Measurements from ENCODE around the gene KRT3. TPM values are rescaled to one million over a fixed set of nuclear protein-coding genes. Genes with fewer than 3 reads are reported as not detected.
"Not testable (repeated sequence)": the region's sequence is repeated elsewhere in the genome, so short reads cannot be mapped to it uniquely, and the experiment has no call there.

KRT3 gene
- total and polyA plus RNA-seq, 2 donors (not counting 1 experiment from before 2014, with no cell fraction given): not detected

DNA sequence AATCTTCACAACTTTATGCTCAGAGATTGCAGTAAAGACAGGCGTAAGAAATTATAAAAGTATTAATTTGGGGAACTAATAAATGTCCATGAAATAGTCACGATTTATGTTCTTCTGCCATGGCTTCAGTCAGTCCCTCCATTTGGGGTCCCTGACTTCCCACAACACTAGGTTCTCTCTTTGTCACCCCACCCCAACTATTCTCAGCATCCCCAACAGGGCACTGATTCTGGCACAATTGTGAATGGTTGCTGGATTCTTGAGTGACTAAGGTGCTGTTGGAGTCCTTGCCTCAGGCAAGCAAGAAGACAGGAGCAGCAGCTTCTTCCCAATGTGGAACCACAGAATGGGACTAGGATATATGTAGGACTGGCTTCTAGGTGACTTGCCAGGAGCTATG lies 34.1 kb downstream of the KRT3 start:
- no CpG with 5 or more reads among the region's 2 CpGs for WGBS (ENCODE audit: insufficient coverage)
- Histone ChIP-seq H3K4me3 (ENCODE audit: control extremely low read depth in 1 of 5, extremely low read depth in 1 of 5, insufficient read depth in 1 of 5, low read depth in 2 of 5, low read length in 4 of 5) (no peak overlapping the region), H4K20me1 (ENCODE audit: control insufficient read depth, insufficient read depth, low read length, poor library complexity, severe bottlenecking) (no peaks in the 10 kb centered on the region), H3K27me3 (replicated peaks in 1 of 4; ENCODE audit: control extremely low read depth in 1 of 4, control insufficient read depth in 3 of 4, insufficient read depth in 4 of 4, low read length in 3 of 4) (peaks cover 0 to 10% (median 2%) of the 10 kb centered on the region in 4 experiments), H3K4me1 (ENCODE audit: control insufficient read depth in 2 of 2, insufficient read depth in 2 of 2, low read length in 2 of 2) (no peaks in the 10 kb centered on the region), H3K27ac (ENCODE audit: low read length in 2 of 2) (no peak overlapping the region), H3K9me3 (ENCODE audit: control extremely low read depth in 1 of 3, control insufficient read depth in 2 of 3, insufficient read depth in 1 of 3, low read length in 2 of 3) (peaks cover 0 to 24% (median 16%) of the 10 kb centered on the region in 3 donors), H3K4me2 (replicated peaks; ENCODE audit: low read depth, low read length, poor library complexity, severe bottlenecking) (no peak overlapping the region), H2AFZ (ENCODE audit: insufficient read depth, low read depth, low read length, poor library complexity, severe bottlenecking) (no peak overlapping the region), H3K79me2 (ENCODE audit: control insufficient read depth, insufficient read depth, low read length) (no peaks in the 10 kb centered on the region), H3K9ac (ENCODE audit: low read length) (no peak overlapping the region), H3K36me3 (replicated peaks in 1 of 2; ENCODE audit: control extremely low read depth in 1 of 2, control insufficient read depth in 1 of 2, extremely low read depth in 1 of 2, insufficient read depth in 2 of 2, low read length in 1 of 2) (no peaks in the 10 kb centered on the region)
- Mint-ChIP-seq H3K27me3 (peaks cover 3% of the 10 kb centered on the region), H3K27ac (no peak overlapping the region), H3K9me3 (ENCODE audit: insufficient read depth) (peaks cover 3% of the 10 kb centered on the region), H3K4me3 (no peak overlapping the region), H3K4me1 (no peaks in the 10 kb centered on the region)
- no peak for DNase-seq
- TF ChIP-seq CTCF (IDR thresholded peaks at IDR 0.05) (no peak), EZH2 (IDR thresholded peaks at IDR 0.05; ENCODE audit: borderline replicate concordance, insufficient read depth, low read depth, low read length, poor library complexity, severe bottlenecking) (no peak)
- no peak for ATAC-seq (ENCODE audit: low read depth)
- intact Hi-C loops (cut with micrococcal nuclease): no loop called here
- ChIA-PET CTCF (no interaction called here), POLR2A (no interaction called here)

DNA sequence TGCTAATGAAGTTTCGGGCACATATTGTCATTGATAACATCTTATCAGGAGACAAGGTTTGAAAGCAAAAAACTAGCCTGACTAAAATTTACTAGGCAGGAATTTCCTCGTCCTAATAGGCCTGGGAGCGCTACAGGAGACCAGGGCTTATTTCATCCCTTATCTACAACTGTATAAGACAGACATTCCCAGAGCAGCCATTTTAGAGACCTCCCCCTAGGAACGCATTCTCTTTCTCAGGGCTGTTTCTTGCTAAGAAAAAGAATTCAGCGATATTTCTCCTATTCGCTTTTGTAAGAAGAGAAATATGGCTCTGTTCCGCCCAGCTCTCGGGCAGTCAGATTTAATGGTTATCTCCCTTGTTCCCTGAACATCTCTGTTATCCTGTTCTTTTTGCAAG lies 34.7 kb downstream of the KRT3 start:
- H3K9ac ChIP-seq (ENCODE audit: low read length); intact Hi-C loops (cut with micrococcal nuclease); H3K27me3 ChIP-seq (replicated peaks in 1 of 4; ENCODE audit: control extremely low read depth in 1 of 4, control insufficient read depth in 3 of 4, insufficient read depth in 4 of 4, low read length in 3 of 4); H3K4me2 ChIP-seq (replicated peaks; ENCODE audit: low read depth, low read length, poor library complexity, severe bottlenecking); H3K36me3 ChIP-seq (replicated peaks in 1 of 2; ENCODE audit: control extremely low read depth in 1 of 2, control insufficient read depth in 1 of 2, extremely low read depth in 1 of 2, insufficient read depth in 2 of 2, low read length in 1 of 2); H3K27ac ChIP-seq (ENCODE audit: low read length in 2 of 2); H2AFZ ChIP-seq (ENCODE audit: insufficient read depth, low read depth, low read length, poor library complexity, severe bottlenecking); POLR2A ChIA-PET; ATAC-seq (ENCODE audit: low read depth); H3K4me3 ChIP-seq (ENCODE audit: control extremely low read depth in 1 of 5, extremely low read depth in 1 of 5, insufficient read depth in 1 of 5, low read depth in 2 of 5, low read length in 4 of 5); H4K20me1 ChIP-seq (ENCODE audit: control insufficient read depth, insufficient read depth, low read length, poor library complexity, severe bottlenecking); CTCF ChIA-PET; DNase-seq; H3K4me1 Mint-ChIP-seq; H3K4me3 Mint-ChIP-seq; H3K79me2 ChIP-seq (ENCODE audit: control insufficient read depth, insufficient read depth, low read length); H3K4me1 ChIP-seq (ENCODE audit: control insufficient read depth in 2 of 2, insufficient read depth in 2 of 2, low read length in 2 of 2); H3K27ac Mint-ChIP-seq; H3K27me3 Mint-ChIP-seq; H3K9me3 Mint-ChIP-seq (ENCODE audit: insufficient read depth): not testable (repeated sequence)
- WGBS (ENCODE audit: insufficient coverage): 96% methylated on average over 3 of the region's 8 CpGs
- H3K9me3 ChIP-seq (ENCODE audit: control extremely low read depth in 1 of 3, control insufficient read depth in 2 of 3, insufficient read depth in 1 of 3, low read length in 2 of 3): peaks cover 0 to 24% (median 16%) of the 10 kb centered on the region in 3 donors
